Esophagus squamous epithelium (tissue), 5 donors: ENCODE data around the gene ENAM. TPM values are rescaled to one million over a fixed set of nuclear protein-coding genes. Genes with fewer than 3 reads are reported as not detected.
"Not testable (repeated sequence)": the region's sequence is repeated elsewhere in the genome, so short reads cannot be mapped to it uniquely, and the experiment has no call there.

Experiments
- DNase-seq: peaks from one replicate; lab custom pipeline; 2025; lab: John Stamatoyannopoulos, UW
- H3K27ac ChIP-seq, 4 donors: fragments of 200-600 bp; sonication (generic); one replicate each; pipeline ENCODE4 v1.5.1; 2016 to 2019; ENCODE audit warnings: mild to moderate bottlenecking in 1 of 4
- H3K27me3 ChIP-seq, 4 donors: fragments of 200-600 bp; sonication (generic); 1 replicate in 3 of 4; 2 replicates in 1 of 4; pipeline versions ENCODE4 v1.5.1 to v1.6.0; 2017 to 2021; ENCODE audit warnings: antibody characterized with exemption in 1 of 4
- H3K36me3 ChIP-seq, 3 donors: fragments of 200-600 bp; sonication (generic); one replicate each; pipeline ENCODE4 v1.5.1; 2016 to 2019
- H3K4me1 ChIP-seq, 3 donors: fragments of 200-600 bp; sonication (generic); one replicate each; pipeline ENCODE4 v1.5.1; 2017 to 2019
- H3K4me3 ChIP-seq, 4 donors: fragments of 200-600 bp; sonication (generic); 1 replicate in 3 of 4; 2 replicates in 1 of 4; pipeline ENCODE4 v1.5.1; 2016 to 2019; ENCODE audit warnings: mild to moderate bottlenecking in 2 of 4, moderate library complexity in 1 of 4
- H3K9me3 ChIP-seq, 3 donors: fragments of 200-600 bp; sonication (generic); one replicate each; pipeline ENCODE4 v1.5.1; 2016 to 2019
- POLR2A ChIP-seq, 4 donors: fragments of 450-650 bp; IDR thresholded peaks; one replicate each; pipeline ENCODE4 v1.6.1; 2017; ENCODE audit warnings: antibody characterized with exemption in 4 of 4, mild to moderate bottlenecking in 4 of 4, moderate library complexity in 3 of 4
- WGBS, 2 donors: methylation state at CpG; one replicate each; pipeline ENCODE4 v1.1.5; 2018; 5-methylcytosine and 5-hydroxymethylcytosine counted together
- intact Hi-C: fragments of 100-400 bp; cut with DNase I; formaldehyde crosslinking; loops from one replicate; pipeline ENCODE4 v1.15.0; 2022
- total RNA-seq, 4 donors: library from RNA; depleted of rRNA; stranded (reverse); fragments of >200 nt; gene quantifications; one replicate each; pipeline ENCODE4 v1.1.0, GENCODE V29; 2016
- TF ChIP-seq, protein P1 (sequence below), 6 experiments: fragments of 450-650 bp in 4 of 6; fragments of 200-600 bp in 2 of 6; sonication (generic) in 2 of 6; IDR thresholded peaks; one replicate each; pipeline ENCODE4 v1.5.1; 2016 to 2019; ENCODE audit warnings: antibody characterized with exemption in 6 of 6, mild to moderate bottlenecking in 4 of 6, moderate library complexity in 4 of 6
- donor health status: DM: yes; HTN: yes; CAD: no.

ENAM gene
- total RNA-seq, 4 donors from 2014 or later: not detected

DNA sequence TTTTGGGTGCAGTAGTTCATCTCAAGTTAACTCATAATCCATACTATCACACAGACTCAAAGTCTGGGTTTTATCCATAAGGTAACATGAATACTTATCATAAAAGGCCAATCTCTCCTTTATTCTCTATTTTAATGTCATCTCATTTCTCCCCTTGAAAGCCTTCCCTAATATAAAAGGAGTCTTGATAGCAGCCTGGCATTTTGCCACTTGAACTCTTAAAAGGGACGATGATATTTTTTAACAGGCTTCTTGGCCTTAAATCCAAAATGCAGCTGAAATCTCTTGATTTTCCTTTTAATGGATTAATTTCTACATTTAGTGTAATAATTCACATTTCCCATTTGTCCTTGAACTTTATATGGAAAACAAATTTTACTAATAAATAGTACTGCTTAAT lies 46.2 kb downstream of the ENAM start:
- no peaks in the 10 kb centered on the region for H3K27me3 ChIP-seq
- intact Hi-C loops: no loop called here

DNA sequence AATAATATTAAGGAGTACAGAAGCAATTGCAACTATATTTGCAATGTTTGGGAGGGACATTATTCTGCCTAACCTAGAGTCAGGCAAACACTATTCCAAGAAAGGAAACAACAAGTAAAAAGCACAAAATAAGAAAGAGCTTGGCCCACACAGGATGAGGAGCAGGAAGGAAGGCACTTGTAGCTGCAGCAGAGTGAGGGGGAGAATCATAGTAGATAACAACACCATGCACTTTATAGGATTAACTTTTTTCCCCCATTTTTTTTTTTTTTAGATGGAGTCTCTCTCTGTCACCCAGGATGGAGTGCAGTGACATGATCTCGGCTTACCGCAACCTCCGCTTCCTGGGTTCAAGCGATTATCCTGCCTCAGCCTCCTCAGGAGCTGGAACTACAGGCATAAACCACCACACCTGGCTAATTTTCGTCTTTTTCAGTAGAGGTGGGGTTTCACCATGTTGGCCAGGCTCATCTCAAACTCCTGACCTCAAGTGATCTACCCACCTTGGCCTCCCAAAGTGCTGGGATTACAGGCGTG lies 48.1 kb downstream of the ENAM start:
- intact Hi-C loops: no loop called here
- H3K27me3 ChIP-seq: no peaks in the 10 kb centered on the region
- no peak for TF ChIP-seq POLR2A (IDR thresholded peaks at IDR 0.05)
- TF ChIP-seq, protein P1, sequence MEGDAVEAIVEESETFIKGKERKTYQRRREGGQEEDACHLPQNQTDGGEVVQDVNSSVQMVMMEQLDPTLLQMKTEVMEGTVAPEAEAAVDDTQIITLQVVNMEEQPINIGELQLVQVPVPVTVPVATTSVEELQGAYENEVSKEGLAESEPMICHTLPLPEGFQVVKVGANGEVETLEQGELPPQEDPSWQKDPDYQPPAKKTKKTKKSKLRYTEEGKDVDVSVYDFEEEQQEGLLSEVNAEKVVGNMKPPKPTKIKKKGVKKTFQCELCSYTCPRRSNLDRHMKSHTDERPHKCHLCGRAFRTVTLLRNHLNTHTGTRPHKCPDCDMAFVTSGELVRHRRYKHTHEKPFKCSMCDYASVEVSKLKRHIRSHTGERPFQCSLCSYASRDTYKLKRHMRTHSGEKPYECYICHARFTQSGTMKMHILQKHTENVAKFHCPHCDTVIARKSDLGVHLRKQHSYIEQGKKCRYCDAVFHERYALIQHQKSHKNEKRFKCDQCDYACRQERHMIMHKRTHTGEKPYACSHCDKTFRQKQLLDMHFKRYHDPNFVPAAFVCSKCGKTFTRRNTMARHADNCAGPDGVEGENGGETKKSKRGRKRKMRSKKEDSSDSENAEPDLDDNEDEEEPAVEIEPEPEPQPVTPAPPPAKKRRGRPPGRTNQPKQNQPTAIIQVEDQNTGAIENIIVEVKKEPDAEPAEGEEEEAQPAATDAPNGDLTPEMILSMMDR (IDR thresholded peaks at IDR 0.05): no peak
- H3K27ac ChIP-seq: no peak overlapping the region
- no peaks in the 10 kb centered on the region for H3K4me1 ChIP-seq
- H3K36me3 ChIP-seq: no peaks in the 10 kb centered on the region
- no peak for DNase-seq
- H3K4me3 ChIP-seq: no peak overlapping the region
- 81 to 91% methylated on average over 6 of the region's 6 CpGs for WGBS, 2 donors
- no peaks in the 10 kb centered on the region for H3K9me3 ChIP-seq

More for the DNA sequence above, 46.2 kb downstream of the ENAM start:
- Histone ChIP-seq H3K27ac (no peak overlapping the region), H3K9me3 (no peaks in the 10 kb centered on the region), H3K4me3 (no peak overlapping the region), H3K4me1 (no peaks in the 10 kb centered on the region), H3K36me3 (no peaks in the 10 kb centered on the region)
- TF ChIP-seq, protein P1 (IDR thresholded peaks at IDR 0.05): no peak
- TF ChIP-seq POLR2A (IDR thresholded peaks at IDR 0.05): no peak
- 63 to 67% methylated on average over 1 of the region's 1 CpG for WGBS, 2 donors
- DNase-seq: no peak

DNA sequence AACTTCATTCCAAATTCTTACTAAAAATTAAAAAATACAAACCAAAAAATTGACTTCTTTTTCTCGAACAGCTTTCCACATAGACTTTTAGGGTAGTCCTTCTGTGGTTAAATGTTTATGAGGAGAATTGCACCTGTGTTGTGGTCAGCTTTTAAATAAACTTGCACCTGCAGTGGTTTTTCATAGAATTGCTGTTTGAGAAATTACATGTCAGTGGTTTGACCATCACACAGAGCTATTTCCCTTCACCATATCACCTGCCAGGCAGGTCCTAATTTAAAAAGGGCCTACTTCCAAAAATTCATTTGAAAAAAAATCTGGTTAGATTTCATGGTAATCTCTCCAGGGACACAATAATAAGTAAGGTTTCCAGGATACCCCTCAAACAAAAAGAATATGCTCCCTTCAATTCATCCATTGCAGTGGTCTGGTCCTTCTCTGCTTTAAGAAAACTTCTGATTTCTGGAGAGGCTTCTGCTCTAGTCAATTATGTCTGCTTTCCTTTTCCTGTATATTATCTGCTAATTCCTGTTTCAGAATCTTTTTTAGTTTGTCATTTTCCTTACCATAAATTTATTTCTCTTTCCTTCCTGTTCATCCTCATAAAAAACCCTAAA lies 49.9 kb downstream of the ENAM start:
- H3K4me3 ChIP-seq: no peak overlapping the region
- H3K4me1 ChIP-seq: no peaks in the 10 kb centered on the region
- H3K27ac ChIP-seq: no peak overlapping the region
- H3K27me3 ChIP-seq: no peaks in the 10 kb centered on the region
- H3K36me3 ChIP-seq: no peaks in the 10 kb centered on the region
- no peak for DNase-seq
- intact Hi-C loops: no loop called here
- TF ChIP-seq, protein P1 (IDR thresholded peaks at IDR 0.05): no peak
- no peak for TF ChIP-seq POLR2A (IDR thresholded peaks at IDR 0.05)
- H3K9me3 ChIP-seq: no peaks in the 10 kb centered on the region
- 75 to 79% methylated on average over 1 of the region's 1 CpG for WGBS, 2 donors

DNA sequence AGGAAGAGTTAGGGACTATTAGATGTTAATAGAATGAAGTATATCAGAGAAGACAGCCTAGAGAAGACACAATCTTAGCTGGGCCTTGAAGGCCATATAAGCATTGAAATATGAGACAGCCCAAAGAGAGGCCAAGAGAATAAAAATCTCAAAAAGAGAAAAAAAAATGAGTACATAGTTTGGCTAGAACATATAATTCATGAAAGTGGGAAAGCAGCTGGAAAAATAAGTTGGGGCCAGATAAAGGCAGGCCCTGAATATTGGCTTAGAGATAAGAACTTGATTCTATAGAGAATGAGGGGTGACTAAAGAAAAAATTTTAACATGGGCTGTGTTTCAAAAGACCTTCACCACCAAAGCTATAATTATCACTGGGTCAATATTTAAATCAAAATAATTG lies 52.4 kb downstream of the ENAM start:
- DNase-seq: no peak
- intact Hi-C loops: no loop called here
- no peak overlapping the region for H3K27ac ChIP-seq

DNA sequence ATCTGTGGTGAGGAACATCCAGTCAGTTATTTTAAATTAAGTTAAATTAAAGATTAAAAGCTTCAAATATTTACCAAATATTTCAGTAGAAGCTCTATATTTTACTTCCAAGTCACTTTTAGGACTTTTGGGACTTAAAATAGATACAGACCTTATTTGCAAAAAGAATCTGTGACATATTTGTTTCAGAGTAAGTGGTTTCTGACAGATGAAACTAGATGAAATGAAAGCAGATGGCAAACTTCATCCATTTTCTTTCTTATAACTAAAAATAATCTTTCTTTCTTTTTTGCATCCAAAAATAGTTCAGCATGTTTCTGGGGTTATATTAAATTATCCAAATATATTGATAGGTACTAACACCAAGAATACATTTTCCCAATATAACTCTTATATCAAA lies 53.2 kb downstream of the ENAM start:
- Histone ChIP-seq H3K27me3 (no peaks in the 10 kb centered on the region), H3K27ac (no peak overlapping the region), H3K36me3 (no peaks in the 10 kb centered on the region), H3K9me3 (no peaks in the 10 kb centered on the region), H3K4me3 (no peak overlapping the region), H3K4me1 (no peaks in the 10 kb centered on the region)
- intact Hi-C loops: no loop called here
- TF ChIP-seq, protein P1 (IDR thresholded peaks at IDR 0.05): no peak
- no peak for TF ChIP-seq POLR2A (IDR thresholded peaks at IDR 0.05)
- DNase-seq: no peak

More for the DNA sequence above, 52.4 kb downstream of the ENAM start:
- Histone ChIP-seq H3K27me3 (no peaks in the 10 kb centered on the region), H3K4me1 (no peaks in the 10 kb centered on the region), H3K4me3 (no peak overlapping the region), H3K9me3 (no peaks in the 10 kb centered on the region), H3K36me3 (no peaks in the 10 kb centered on the region)
- TF ChIP-seq, protein P1 (IDR thresholded peaks at IDR 0.05): no peak
- no peak for TF ChIP-seq POLR2A (IDR thresholded peaks at IDR 0.05)

DNA sequence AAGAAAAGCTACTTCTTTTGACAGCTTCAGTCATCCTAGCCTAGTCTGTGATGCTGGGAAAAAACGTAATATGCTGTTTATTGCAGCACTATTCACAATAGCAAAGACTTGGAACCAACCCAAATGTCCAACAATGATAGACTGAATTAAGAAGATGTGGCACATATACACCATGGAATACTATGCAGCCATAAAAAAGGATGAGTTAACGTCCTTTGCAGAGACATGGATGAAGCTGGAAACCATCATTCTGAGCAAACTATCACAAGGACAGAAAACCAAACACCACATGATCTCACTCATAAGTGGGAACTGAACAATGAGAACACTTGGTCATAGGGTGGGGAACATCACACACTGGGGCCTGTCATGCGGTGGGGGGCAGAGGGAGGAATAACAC lies 53.6 kb downstream of the ENAM start:
- H3K27me3 ChIP-seq, H3K4me3 ChIP-seq, H3K9me3 ChIP-seq, H3K4me1 ChIP-seq, intact Hi-C loops, H3K27ac ChIP-seq, H3K36me3 ChIP-seq, DNase-seq: not testable (repeated sequence)
- WGBS, 2 donors: 64 to 84% methylated on average over 3 of the region's 3 CpGs
